ENCODE data around the gene ABCG1.

- TF ChIP-seq CTCF (IDR thresholded peaks at IDR 0.05) (no peak), EZH2 (IDR thresholded peaks at IDR 0.05) (no peak), EZH2phosphoT487 (IDR thresholded peaks at IDR 0.05) (no peak)
Measured at GRCh38 chr21:42317826-42318746, 99.1 kb downstream of the ABCG1 start.
